ENCODE measurements around the gene PAPSS2. TPM values are rescaled to one million over a fixed set of nuclear protein-coding genes. Genes with fewer than 3 reads are reported as not detected.
A peak's percentile ranks its signal among the peaks of the same experiment; 100 is the strongest.
"Not testable (repeated sequence)": the region's sequence is repeated elsewhere in the genome, so short reads cannot be mapped to it uniquely, and the experiment has no call there.

PAPSS2 gene
- total RNA-seq, 1 donor from 2014 or later: 52.6 TPM

DNA sequence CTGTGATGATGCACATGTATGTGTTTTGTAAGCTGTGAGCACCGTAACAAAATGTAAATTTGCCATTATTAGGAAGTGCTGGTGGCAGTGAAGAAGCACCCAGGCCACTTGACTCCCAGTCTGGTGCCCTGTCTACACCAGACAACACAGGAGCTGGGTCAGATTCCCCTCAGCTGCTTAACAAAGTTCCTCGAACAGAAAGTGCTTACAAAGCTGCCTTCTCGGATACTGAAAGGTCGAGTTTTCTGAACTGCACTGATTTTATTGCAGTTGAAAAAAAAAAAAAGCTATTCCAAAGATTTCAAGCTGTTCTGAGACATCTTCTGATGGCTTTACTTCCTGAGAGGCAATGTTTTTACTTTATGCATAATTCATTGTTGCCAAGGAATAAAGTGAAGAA, 87.2 kb downstream of the PAPSS2 start:
- no peak for DNase-seq (ENCODE audit: low read depth in 2 of 2)

- not testable (repeated sequence) for DNase-seq (ENCODE audit: low read depth in 2 of 2)
Observed at GRCh38 chr10:87748244-87748643, 88.6 kb downstream of the PAPSS2 start.

- DNase-seq (ENCODE audit: low read depth in 2 of 2): no peak
Observed at GRCh38 chr10:87750001-87750671, 90.5 kb downstream of the PAPSS2 start.

DNA sequence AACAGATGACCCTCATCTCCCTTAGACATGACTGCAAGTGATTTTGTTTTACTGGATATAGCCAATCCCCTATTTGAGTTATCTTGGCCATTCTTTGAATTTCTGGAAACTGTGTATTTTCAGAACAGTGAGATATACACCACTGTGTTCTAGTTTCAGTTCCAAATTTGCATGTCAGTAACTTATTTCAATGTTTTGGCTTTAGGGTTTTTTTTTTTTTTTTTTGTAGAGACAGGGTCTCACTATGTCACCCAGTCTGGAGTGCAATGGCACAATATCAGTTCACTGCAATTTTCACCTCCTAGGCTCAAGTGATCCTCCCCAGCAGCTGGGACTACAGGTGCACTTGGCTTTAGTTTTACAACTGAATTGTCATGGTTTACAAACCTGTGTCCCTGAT, 91.1 kb downstream of the PAPSS2 start:
- DNase-seq (ENCODE audit: low read depth in 2 of 2): no peak

DNA sequence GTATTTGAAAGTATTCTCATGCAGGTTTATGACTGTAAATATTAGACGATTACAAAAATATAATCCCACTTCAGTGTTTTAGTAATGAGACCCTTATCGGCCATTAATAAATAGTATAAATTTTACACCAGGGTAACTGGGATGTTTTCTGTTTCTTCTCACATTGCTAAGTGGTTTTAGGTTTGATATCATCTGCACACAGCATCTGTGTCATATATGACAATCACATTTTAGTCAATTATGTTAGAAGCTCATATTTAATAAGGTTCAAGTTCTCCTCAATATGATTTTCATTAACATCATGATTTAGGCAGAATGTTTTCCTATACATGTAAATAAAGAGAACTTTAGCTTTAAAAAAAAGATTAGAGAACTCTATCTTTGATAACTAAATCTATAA, 91.6 kb downstream of the PAPSS2 start:
- no peak for DNase-seq (ENCODE audit: low read depth in 2 of 2)

DNA sequence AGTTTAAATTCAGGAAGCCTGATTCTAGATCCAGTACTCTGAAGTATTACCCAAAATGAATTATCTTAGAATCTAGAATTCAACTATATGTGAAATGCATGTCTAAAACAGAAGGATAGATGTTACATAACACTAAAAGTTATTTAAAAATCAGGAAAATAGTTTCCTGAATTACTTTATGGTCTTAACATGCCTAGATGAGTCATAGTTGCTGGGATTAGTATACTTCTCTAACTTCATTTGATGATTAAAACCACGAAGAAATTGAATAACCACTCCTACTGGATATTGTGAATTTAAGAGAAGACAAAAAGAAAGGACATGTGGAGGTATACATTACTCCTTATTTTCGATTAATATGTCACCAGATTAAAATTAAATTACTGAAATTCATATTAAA, 92.9 kb downstream of the PAPSS2 start:
- DNase-seq (ENCODE audit: low read depth in 2 of 2): peak in 1 of 2 donors; percentile 36

DNA sequence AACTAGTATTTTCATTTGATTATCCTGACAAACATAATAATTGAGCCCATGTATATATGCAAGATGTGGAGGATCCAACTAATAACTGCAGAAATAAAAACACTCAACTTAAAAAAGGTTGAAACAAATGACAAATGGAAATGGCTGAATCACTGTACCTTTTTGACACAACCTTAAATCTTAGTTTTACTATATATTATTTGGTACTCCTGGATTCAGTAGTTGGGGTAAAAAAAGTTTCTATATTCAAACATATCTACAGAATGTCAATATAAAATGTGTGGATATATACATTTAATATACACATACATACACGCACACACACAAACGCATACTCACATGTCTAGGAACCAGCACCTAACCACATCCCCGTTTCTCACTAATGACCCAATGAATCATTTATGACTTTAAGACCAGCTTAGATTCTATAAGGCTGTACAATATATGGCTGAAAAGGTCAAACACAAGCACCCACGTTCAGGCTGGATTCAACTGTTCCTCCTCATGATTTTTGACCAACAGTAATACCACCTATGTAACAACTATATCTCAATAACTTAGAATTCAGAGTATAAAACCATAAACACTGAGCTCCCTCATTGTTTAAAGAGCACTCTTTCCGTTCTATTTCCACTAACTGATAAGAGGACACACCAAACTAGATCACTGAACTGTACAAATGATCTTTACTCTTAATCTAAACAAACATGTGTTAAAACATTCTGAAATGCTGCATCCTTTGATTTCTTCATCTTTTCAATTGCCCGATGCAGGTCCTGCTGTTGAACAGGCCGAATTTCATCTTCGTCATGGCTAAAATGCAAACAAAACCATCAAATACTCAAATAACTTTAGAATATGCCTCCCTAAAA, 94.6 kb downstream of the PAPSS2 start:
- DNase-seq (ENCODE audit: low read depth in 2 of 2): no peak

DNA sequence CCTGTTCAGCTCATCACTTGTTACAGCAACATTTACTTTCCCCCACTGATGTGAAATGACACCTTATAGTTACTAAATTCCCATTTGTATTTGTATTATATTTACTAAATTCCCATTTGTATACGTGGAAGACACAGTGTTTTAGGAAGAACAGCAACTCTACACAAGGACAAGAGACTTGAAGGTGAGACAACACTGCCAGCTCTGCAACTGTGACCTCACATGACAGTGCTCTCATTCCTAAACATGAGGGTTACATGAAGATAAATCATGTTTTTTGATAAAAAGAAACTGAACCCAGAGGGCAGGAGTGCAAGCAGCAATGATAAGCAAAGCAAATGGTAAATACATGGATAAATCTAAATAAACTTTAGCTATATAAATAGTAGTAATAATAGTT, 98.0 kb downstream of the PAPSS2 start:
- no peak for DNase-seq (ENCODE audit: low read depth in 2 of 2)

DNA sequence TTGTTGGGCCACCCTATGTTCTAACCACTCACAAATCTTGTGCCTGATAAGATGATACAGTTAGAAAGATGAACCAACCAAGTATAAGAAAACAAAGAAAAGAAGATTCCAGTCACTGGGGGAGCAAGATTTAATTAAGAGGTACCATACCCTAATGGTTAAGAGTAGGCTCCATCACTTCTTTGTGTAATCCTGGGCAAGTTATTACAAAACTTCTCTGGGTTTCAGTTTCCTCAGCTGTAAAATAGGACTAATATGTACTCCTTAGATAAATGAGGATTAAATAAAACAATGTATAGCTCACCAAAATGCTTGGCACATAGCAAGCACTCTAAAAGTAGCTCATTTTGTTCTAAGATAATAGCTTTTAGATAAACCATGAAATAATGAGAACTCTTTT, 99.9 kb downstream of the PAPSS2 start:
- no peak for DNase-seq (ENCODE audit: low read depth in 2 of 2)

DNA sequence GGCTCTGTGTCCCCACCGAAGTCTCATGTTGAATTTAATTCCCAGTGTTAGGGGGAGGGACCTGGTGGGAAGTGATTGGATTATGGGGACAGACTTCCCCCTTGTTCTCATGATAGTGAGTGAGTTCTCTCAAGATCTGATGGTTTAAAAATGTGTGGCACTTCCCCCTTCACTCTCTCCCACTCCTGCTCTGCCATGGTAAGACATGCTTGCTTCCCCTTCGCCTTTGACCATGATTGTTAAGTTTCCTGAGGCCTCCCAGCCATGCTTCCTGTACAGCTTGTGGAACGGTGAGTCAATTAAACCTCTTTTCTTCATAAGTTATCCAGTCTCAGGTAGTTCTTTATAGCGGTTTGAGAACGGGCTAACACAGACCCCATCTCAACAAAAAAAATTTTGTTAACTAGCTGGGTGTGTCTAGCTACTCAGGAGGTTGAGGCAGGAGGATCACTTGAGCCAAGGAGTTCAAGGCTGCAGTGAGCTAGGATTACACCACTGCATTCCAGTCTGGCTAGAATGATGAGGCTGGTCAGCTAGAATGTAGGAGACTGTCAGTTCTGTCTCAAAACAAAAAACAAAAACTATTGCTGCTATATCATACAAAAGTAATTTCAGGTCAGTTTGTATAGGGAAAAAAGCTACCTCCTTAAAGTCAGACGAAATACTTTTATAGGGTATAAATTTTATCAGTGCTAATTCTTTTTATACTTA, 100.7 kb downstream of the PAPSS2 start:
- DNase-seq (ENCODE audit: low read depth in 2 of 2): peak in 1 of 2 donors; percentile 89

GRCh38 chr10:87761153-87761552, 101.5 kb downstream of the PAPSS2 start:
- no peak for DNase-seq (ENCODE audit: low read depth in 2 of 2)

- DNase-seq (ENCODE audit: low read depth in 2 of 2): peak in 1 of 2 donors; percentile 66
Observed at GRCh38 chr10:87761892-87762291, 102.2 kb downstream of the PAPSS2 start.

- DNase-seq (ENCODE audit: low read depth in 2 of 2): no peak
Observed at GRCh38 chr10:87763086-87763861, 103.6 kb downstream of the PAPSS2 start.

DNA sequence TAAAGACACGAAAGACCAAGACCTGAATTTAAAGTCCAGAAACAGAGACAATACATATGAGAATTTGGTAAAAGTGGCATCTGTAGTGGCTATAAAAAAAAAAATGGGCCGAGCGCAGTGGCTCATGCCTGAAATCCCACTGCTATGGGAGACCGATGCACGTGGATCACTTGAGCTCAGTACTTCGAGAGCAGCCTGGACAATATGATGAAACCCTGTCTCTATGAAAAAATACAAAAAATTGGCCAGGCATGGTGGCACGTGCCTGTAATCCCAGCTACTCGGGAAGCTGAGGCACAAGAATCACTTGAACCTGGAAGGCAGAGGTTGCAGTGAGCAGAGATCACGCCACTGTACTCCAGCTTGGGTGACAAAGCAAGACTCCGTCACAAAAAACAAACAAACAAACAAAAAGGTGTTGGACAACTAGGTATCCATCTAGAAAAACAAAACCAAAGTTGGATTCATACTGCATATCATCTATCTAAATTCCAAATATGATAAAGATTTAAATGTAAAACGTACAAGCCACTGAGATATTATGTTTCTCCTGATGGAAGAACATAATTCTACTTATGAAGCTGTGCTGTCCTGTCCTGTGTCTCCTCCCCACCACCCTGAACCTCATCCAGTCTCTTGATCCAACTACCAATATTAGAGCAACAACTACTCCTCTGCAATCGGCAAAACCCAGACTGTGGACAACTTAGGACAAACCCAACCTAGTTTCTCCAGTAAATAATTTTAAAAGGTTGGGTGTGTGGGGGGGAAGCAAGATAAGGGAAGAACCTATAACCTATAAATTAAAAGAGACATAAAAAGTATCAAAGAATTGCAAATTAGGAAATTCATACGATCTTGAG, 104.6 kb downstream of the PAPSS2 start:
- no peak for DNase-seq (ENCODE audit: low read depth in 2 of 2)

- no peak for DNase-seq (ENCODE audit: low read depth in 2 of 2)
Observed at GRCh38 chr10:87765666-87766376, 106.1 kb downstream of the PAPSS2 start.

GRCh38 chr10:87767253-87767652, 107.6 kb downstream of the PAPSS2 start:
- no peak for DNase-seq (ENCODE audit: low read depth in 2 of 2)

DNA sequence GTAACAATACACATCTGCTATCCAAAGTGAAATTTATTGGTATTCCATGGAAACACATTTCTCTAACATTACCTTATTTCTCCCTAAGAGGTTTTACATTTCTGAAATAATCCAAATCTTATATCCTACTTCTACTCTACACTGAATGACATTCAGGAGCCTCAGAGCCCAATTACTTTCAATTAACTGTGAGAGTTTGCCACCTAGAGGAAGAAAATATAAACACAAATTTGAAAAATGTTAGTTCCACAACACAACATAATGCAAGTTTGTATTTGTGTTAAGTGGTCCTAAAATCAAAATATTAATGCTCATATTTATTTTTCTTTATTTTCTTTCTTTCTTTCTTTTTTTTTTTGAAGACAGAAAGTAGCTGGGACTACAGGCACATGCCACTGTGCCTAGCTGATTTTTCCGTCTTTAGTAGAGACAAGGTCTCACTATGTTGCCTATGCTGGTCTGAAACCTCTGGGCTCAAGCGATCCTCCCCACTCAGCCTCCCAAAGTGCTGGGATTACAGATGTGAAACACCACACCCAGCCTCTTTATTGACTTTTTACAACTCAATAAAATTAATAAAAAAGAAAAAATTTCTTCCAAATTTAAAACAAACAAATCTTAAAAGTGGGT, 112.3 kb downstream of the PAPSS2 start:
- DNase-seq (ENCODE audit: low read depth in 2 of 2): peak; percentile 33 to 49

DNA sequence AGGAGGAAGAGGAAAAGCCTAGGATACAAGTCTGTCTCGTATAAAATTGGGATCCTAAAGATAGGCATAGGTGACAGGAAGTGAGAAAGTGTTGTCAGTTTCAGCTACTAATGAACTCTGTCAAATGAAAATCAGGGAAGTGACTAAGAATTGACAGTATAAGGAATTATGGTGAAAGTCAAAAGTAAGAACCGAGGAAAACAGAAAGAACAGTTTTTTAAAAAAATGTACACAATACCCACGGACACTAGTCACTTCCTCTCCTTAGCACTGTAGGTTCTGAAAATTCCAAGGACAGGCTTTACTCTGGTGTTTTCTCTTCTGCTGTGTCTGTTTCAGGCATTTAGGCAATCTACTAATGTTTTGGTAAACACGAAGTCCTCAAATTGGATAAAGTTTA, 116.1 kb downstream of the PAPSS2 start:
- DNase-seq (ENCODE audit: low read depth in 2 of 2): peak in 1 of 2 donors; percentile 60

GRCh38 chr10:87776328-87776727, 116.7 kb downstream of the PAPSS2 start:
- DNase-seq (ENCODE audit: low read depth in 2 of 2): no peak

All from dermis microvascular lymphatic vessel endothelial cell (primary cell).